Endodermal cell (in vitro differentiated cells): ENCODE data around the gene SYNPR. TPM values are rescaled to one million over a fixed set of nuclear protein-coding genes. Genes with fewer than 3 reads are reported as not detected.
"Not testable (repeated sequence)": the region's sequence is repeated elsewhere in the genome, so short reads cannot be mapped to it uniquely, and the experiment has no call there.

Experiments used
- DNase-seq: peaks from one replicate; pipeline ENCODE4 v3.0.0-alpha.2; 2017
- H3K27ac ChIP-seq: 2 replicates; pipeline ENCODE4 v1.5.1; 2013; ENCODE audit warnings: mild to moderate bottlenecking, low read depth, low read length, moderate library complexity
- H3K27me3 ChIP-seq: 2 replicates; pipeline ENCODE4 v1.6.1; 2013; ENCODE audit warnings: mild to moderate bottlenecking, low read length, moderate library complexity; ENCODE audit not compliant: insufficient read depth, control insufficient read depth, poor library complexity, severe bottlenecking
- H3K36me3 ChIP-seq: 2 replicates; pipeline ENCODE4 v1.7.0; 2013; ENCODE audit warnings: mild to moderate bottlenecking, low read length, moderate library complexity; ENCODE audit not compliant: control insufficient read depth, insufficient read depth
- H3K4me1 ChIP-seq: one replicate; pipeline ENCODE4 v1.7.0; 2013; ENCODE audit warnings: low read length; ENCODE audit not compliant: control insufficient read depth, insufficient read depth
- H3K4me3 ChIP-seq: 2 replicates; pipeline ENCODE4 v1.5.1; 2013; ENCODE audit warnings: mild to moderate bottlenecking, low read length, moderate library complexity
- H3K9ac ChIP-seq: 2 replicates; pipeline ENCODE4 v1.6.1; 2013; ENCODE audit warnings: mild to moderate bottlenecking, low read length, moderate library complexity; ENCODE audit not compliant: poor library complexity, severe bottlenecking; ENCODE audit errors: extremely low read depth
- H3K9me3 ChIP-seq: 2 replicates; pipeline ENCODE4 v1.6.1; 2013; ENCODE audit warnings: mild to moderate bottlenecking, low read length, moderate library complexity; ENCODE audit not compliant: control insufficient read depth
- H3K27ac Mint-ChIP-seq: 2 replicates; pipeline ENCODE4 v1.8.0; 2020; ENCODE audit warnings: mixed read lengths
- H3K27me3 Mint-ChIP-seq: 2 replicates; pipeline ENCODE4 v1.8.0; 2021; ENCODE audit warnings: mild to moderate bottlenecking, mixed read lengths; ENCODE audit not compliant: insufficient read depth
- H3K36me3 Mint-ChIP-seq: 2 replicates; pipeline ENCODE4 v1.8.0; 2020; ENCODE audit warnings: low read depth, mixed read lengths
- H3K4me1 Mint-ChIP-seq: 2 replicates; pipeline ENCODE4 v1.8.0; 2020; ENCODE audit warnings: mixed read lengths
- H3K4me3 Mint-ChIP-seq: 2 replicates; pipeline ENCODE4 v1.8.0; 2020; ENCODE audit warnings: mild to moderate bottlenecking, moderate library complexity, mixed read lengths
- H3K9me3 Mint-ChIP-seq: 2 replicates; pipeline ENCODE4 v1.8.0; 2020; ENCODE audit warnings: mild to moderate bottlenecking, mixed read lengths
- CTCF ChIP-seq: fragments of 200-600 bp; sonication (generic); conservative IDR thresholded peaks from 2 replicates; pipeline ENCODE4 v1.5.0; 2021; ENCODE audit warnings: antibody characterized with exemption, mild to moderate bottlenecking
- WGBS, 2 experiments: methylation state at CpG; one replicate each; pipeline versions ENCODE4 v1.1.5 to v1.1.7; 2013; ENCODE audit warnings: missing lambda C conversion rate in 2 of 2, mixed read lengths in 1 of 2; ENCODE audit not compliant: insufficient coverage in 1 of 2, insufficient read length in 1 of 2; 5-methylcytosine and 5-hydroxymethylcytosine counted together
- total RNA-seq, 2 donors: library from RNA; stranded (reverse); fragmentation: NEBNext Ultra II Directional in 1 of 2; extraction: Animal tissue kit (Norgen Biotek cat#: 25700) in 1 of 2; gene quantifications; 2 replicates in 1 of 2; 3 replicates in 1 of 2; pipeline ENCODE4 v1.2.1, GENCODE V29; 2021

Gene SYNPR
- total RNA-seq, 2 donors from 2014 or later = not detected

GRCh38 chr3:63644212-63644797 lies 366.2 kb downstream of the SYNPR start:
- Mint-ChIP-seq H3K36me3 (peaks cover 4% of the 10 kb centered on the region), H3K4me3 (peak overlapping the region; percentile 82), H3K27me3 (peaks cover 19% of the 10 kb centered on the region), H3K27ac (no peak overlapping the region), H3K4me1 (peaks cover 21% of the 10 kb centered on the region), H3K9me3 (peaks cover 30% of the 10 kb centered on the region)
- H3K4me1 ChIP-seq = no peaks in the 10 kb centered on the region
- DNase-seq = peak; percentile 53
- H3K9me3 ChIP-seq = no peaks in the 10 kb centered on the region
- 57 to 61% methylated on average over 5 of the region's 5 CpGs for WGBS, 2 experiments
- H3K27me3 ChIP-seq = no peaks in the 10 kb centered on the region
- no peak overlapping the region for H3K9ac ChIP-seq
- no peak for TF ChIP-seq CTCF
- H3K36me3 ChIP-seq = no peaks in the 10 kb centered on the region
- H3K27ac ChIP-seq = no peak overlapping the region
- peak overlapping the region; percentile 78 for H3K4me3 ChIP-seq

DNA sequence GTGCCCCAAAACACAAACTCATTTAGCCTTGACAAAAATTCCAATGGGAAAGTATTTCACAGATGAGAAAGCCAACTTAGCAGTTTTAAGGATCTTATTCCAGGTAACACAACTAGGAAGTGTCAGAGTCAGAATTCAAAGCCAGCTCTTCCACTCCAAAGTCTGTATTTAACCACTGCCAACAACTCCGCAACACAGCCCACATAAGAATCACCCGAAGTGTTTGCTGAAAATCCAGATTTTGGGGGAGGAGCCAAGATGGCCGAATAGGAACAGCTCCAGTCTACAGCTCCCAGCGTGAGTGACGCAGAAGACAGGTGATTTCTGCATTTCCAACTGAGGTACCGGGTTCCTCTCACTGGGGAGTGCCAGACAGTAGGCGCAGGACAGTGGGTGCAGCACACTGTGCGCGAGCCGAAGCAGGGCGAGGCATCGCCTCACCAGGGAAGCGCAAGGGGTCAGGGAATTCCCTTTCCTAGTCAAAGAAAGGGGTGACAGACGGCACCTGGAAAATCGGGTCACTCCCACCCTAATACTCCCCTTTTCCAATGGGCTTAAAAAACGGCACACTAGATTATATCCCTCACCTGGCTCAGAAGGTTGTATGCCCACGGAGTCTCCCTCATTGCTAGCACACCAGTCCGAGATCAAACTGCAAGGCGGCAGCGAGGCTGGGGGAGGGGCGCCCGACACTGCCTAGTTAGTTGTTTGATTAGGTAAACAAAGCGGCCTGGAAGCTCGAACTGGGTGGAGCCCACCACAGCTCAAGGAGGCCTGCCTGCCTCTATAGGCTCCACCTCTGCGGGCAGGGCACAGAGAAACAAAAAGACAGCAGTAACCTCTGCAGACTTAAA lies 367.0 kb downstream of the SYNPR start:
- peak overlapping the region; percentile 82 for H3K4me3 Mint-ChIP-seq
- not testable (repeated sequence) for H3K36me3 Mint-ChIP-seq, H3K36me3 ChIP-seq, H3K9me3 ChIP-seq, H3K4me1 ChIP-seq, H3K27me3 ChIP-seq, H3K27ac ChIP-seq
- H3K9me3 Mint-ChIP-seq = peaks cover 31% of the 10 kb centered on the region
- WGBS, 2 experiments = 20 to 51% methylated on average over 9 to 25 of the region's 25 CpGs
- H3K27ac Mint-ChIP-seq = peak overlapping the region; percentile 96
- peaks cover 21% of the 10 kb centered on the region for H3K4me1 Mint-ChIP-seq
- DNase-seq = peak; percentile 90
- peak overlapping the region; percentile 78 for H3K4me3 ChIP-seq
- peaks cover 19% of the 10 kb centered on the region for H3K27me3 Mint-ChIP-seq
- H3K9ac ChIP-seq = peak overlapping the region; percentile 36

DNA sequence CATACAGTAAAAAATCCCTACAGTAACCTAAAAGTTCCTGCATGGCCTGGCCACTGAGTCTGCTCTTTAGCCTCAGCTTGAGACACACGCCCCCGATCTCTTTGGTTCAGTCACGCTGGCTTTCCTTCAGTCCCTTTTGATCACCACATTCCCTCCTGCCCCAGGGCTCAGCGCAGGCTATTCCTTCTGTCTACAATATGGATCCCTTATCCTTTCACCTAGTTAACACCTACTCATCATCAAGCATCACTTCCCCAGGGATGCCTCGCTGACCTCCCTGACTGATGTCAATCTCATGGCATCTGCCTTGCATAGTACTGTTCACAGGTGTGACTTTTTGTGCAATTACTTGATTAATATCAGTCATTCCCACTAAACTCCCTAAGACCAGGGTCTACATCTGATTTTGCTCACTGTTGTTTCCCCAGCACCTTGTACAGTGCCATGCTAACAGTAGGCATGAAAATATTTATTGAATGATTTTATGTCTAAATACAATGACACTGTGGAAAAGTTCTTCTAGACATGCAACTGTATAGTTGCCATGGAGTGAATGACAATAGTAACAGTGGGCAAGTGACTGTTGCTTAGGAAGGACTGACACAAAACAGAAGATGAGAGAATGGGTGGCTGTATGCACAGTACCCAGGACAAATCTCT lies 374.1 kb downstream of the SYNPR start, which contains the start of gene SNTN:
Gene SNTN, plus strand, starts transcription at position 610 of the 660 bp plus-strand sequence. Its CDS starts 13 bp downstream, at position 623.
- peaks cover 36% of the 10 kb centered on the region for H3K27me3 Mint-ChIP-seq
- H3K4me3 Mint-ChIP-seq = no peak within 1 kb of the TSS
- no peak for TF ChIP-seq CTCF
- peaks cover 4% of the 10 kb centered on the region for H3K36me3 Mint-ChIP-seq
- Histone ChIP-seq H3K4me3 (no peak within 1 kb of the TSS), H3K36me3 (no peaks in the 10 kb centered on the region), H3K27ac (no peak within 1 kb of the TSS), H3K4me1 (no peaks in the 10 kb centered on the region), H3K9ac (no peak within 1 kb of the TSS), H3K9me3 (no peaks in the 10 kb centered on the region), H3K27me3 (peaks cover 18% of the 10 kb centered on the region)
- H3K9me3 Mint-ChIP-seq = peaks cover 14% of the 10 kb centered on the region
- peak; percentile 80 for DNase-seq
- peaks cover 16% of the 10 kb centered on the region for H3K4me1 Mint-ChIP-seq
- 71 to 77% methylated on average over 1 to 5 of the region's 5 CpGs for WGBS, 2 experiments
- H3K27ac Mint-ChIP-seq = no peak within 1 kb of the TSS
